ENCODE measurements around the gene SLC43A1. TPM values are rescaled to one million over a fixed set of nuclear protein-coding genes. Genes with fewer than 3 reads are reported as not detected.
A peak's percentile ranks its signal among the peaks of the same experiment; 100 is the strongest.
"Not testable (repeated sequence)": the region's sequence is repeated elsewhere in the genome, so short reads cannot be mapped to it uniquely, and the experiment has no call there.

The SLC43A1 gene
- total and polyA plus RNA-seq, 3 experiments from 2014 or later: 23.5 to 25.3 (median 24.2) TPM

DNA sequence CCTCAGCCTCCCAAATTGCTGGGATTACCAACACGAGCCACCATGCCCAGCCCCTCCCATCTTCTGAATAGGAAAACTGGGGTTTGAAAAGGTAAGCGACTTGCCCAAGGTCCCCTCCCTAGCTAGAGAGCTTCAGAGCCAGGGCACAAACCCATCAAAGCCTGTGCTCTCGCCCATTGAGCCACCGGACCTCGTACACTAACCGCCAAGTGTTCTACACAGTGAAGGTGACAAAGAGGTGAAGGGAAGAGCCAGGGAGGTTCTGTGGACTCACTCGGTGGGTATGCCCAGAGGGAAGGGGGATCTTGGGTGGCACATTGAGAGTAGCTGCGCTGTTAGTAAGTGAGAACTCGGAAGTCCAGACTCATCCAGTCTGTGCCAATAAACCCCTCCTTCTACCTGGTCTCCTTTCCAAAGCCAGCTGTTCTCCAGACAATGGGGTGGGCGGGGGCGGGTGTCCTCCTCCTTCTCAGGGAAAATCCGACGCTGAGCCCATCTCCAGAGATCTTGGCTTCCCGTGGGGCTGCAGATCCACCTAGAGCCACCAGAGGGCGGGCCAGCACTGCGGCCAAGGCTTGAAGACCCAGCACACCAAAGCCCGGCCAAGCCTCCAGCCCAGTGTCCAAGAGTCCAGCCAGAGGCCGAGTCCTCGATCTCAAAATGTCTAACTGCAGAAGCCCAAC, 58.4 kb downstream of the SLC43A1 start:
- ChIA-PET POLR2A (interaction anchor here (0.9 to 1.3 kb wide), 2 partner anchors 58 to 70 kb away, joined by 4 to 5 read pairs; no protein-coding TSS in a partner anchor), CTCF (interaction anchor here (0.7 to 8.4 kb wide), 36 partner anchors 8 to 343 kb away, joined by 3 to 151 read pairs (median 6); partner anchors contain the start of genes P2RX3, SLC43A1, SLC43A3 and TIMM10)
- DNase-seq: peak; percentile 58 to 79 (median 63)
- Mint-ChIP-seq H3K36me3 (peaks cover 0 to 2% (median 0%) of the 10 kb centered on the region in 3 donors), H3K4me3 (peak overlapping the region; percentile 72 to 88 (median 78)), H3K27ac (peak overlapping the region in 7 of 8 donors; percentile 15 to 83 (median 48)), H3K4me1 (peaks cover 25 to 37% (median 28%) of the 10 kb centered on the region in 3 donors), H3K27me3 (peaks cover 23 to 35% of the 10 kb centered on the region in 2 donors), H3K9me3 (no peaks in the 10 kb centered on the region)
- Histone ChIP-seq H3K9me3 (ENCODE audit: low read length) (no peaks in the 10 kb centered on the region), H3K4me3 (ENCODE audit: low read length) (no peak overlapping the region), H3K4me1 (ENCODE audit: insufficient read depth, low read length) (peaks cover 29% of the 10 kb centered on the region), H3K27me3 (ENCODE audit: insufficient read depth, low read length, poor library complexity, severe bottlenecking) (peaks cover 27% of the 10 kb centered on the region), H3K27ac (ENCODE audit: low read depth, low read length) (no peak overlapping the region), H3K36me3 (ENCODE audit: insufficient read depth, low read length) (no peaks in the 10 kb centered on the region)

DNA sequence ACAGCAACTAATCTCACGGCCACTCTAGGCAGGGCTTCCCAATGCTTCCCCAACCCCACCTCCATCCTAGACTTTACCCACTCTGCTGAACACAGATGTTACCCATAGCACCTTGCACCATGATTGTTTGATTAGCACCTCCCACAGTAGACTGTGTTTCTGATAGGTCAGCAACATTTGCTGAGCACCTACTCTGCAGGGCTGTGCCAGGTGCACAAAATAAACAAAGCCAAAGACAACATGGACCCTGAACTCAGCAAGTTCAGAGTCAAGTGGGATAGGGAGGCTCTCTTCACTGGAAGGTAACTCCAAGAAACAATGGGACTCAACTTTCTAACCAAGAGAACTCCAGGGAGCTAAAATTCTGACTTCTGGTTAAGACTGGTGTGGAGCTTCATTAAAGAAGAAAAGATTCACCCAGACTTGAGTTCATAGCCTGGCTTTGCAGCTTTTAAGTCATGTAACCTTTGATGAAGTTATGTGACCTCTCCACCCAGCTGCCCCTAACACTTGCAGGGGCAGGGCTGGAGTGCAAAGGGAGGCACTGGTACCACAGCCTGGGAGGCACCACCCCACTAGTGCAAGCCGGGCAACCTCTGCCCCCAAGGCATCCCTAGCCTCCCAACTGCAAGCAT, 61.8 kb downstream of the SLC43A1 start:
- Histone ChIP-seq H3K27me3 (ENCODE audit: insufficient read depth, low read length, poor library complexity, severe bottlenecking) (peaks cover 20% of the 10 kb centered on the region), H3K4me1 (ENCODE audit: insufficient read depth, low read length) (peaks cover 14% of the 10 kb centered on the region), H3K27ac (ENCODE audit: low read depth, low read length) (no peak overlapping the region), H3K9me3 (ENCODE audit: low read length) (no peaks in the 10 kb centered on the region), H3K4me3 (ENCODE audit: low read length) (no peak overlapping the region), H3K36me3 (ENCODE audit: insufficient read depth, low read length) (no peaks in the 10 kb centered on the region)
- H3K9me3 Mint-ChIP-seq: no peaks in the 10 kb centered on the region
- no peak overlapping the region for H3K27ac Mint-ChIP-seq
- H3K36me3 Mint-ChIP-seq: no peaks in the 10 kb centered on the region
- H3K4me3 Mint-ChIP-seq: no peak overlapping the region
- ChIA-PET CTCF (interaction anchor here (1.0 to 1.6 kb wide), 3 partner anchors 10 to 40 kb away, joined by 3 to 4 read pairs (median 3); no protein-coding TSS in a partner anchor), POLR2A (no interaction called here)
- peak in 1 of 5 donors; percentile 19 for DNase-seq
- H3K27me3 Mint-ChIP-seq: peaks cover 17 to 23% of the 10 kb centered on the region in 2 donors
- H3K4me1 Mint-ChIP-seq: peaks cover 11 to 17% (median 15%) of the 10 kb centered on the region in 3 donors

DNA sequence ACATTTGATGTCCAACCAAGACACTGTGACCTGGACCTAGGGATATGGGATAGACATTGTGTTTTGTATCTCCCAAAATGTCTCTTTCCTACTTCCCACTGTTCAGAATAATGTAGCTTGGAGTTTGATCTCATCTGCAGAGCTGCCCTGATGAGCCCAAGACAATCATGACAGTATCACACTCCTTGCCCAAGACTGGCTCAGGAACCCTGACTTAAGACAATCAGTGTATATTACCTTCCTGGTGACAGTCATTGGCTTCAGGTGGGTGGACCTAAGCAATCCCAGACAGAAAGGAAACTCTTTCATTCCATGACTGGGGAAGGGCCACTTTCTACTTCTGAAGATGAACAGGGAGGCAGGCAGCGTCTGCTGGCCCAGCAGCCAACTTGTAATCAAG, 69.4 kb downstream of the SLC43A1 start:
- no peak overlapping the region for H3K27ac Mint-ChIP-seq
- Histone ChIP-seq H3K27ac (ENCODE audit: low read depth, low read length) (no peak overlapping the region), H3K9me3 (ENCODE audit: low read length) (no peaks in the 10 kb centered on the region), H3K27me3 (ENCODE audit: insufficient read depth, low read length, poor library complexity, severe bottlenecking) (peaks cover 4% of the 10 kb centered on the region), H3K4me1 (ENCODE audit: insufficient read depth, low read length) (no peaks in the 10 kb centered on the region), H3K4me3 (ENCODE audit: low read length) (no peak overlapping the region), H3K36me3 (ENCODE audit: insufficient read depth, low read length) (no peaks in the 10 kb centered on the region)
- DNase-seq: no peak
- peaks cover 9 to 22% of the 10 kb centered on the region in 2 donors for H3K27me3 Mint-ChIP-seq
- H3K4me3 Mint-ChIP-seq: no peak overlapping the region
- no peaks in the 10 kb centered on the region for H3K4me1 Mint-ChIP-seq
- POLR2A ChIA-PET: no interaction called here
- CTCF ChIA-PET: interaction anchor here (6.8 kb wide), 1 partner anchor 11 kb away, joined by 47 read pairs; no protein-coding TSS in a partner anchor
- no peaks in the 10 kb centered on the region for H3K36me3 Mint-ChIP-seq
- H3K9me3 Mint-ChIP-seq: no peaks in the 10 kb centered on the region

DNA sequence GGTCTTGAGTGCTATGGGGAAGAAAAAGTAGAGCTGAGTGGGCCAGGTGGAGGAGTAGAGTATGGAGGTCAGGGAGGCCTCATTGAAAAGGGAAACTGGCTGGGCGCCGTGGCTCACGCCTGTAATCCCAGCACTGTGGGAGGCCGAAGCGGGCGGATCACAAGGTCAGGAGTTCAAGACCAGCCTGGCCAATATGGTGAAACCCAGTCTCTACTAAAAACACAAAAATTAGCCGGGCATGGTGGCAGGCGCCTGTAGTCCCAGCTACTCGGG, 70.4 kb downstream of the SLC43A1 start:
- H3K36me3 Mint-ChIP-seq: not testable (repeated sequence)

DNA sequence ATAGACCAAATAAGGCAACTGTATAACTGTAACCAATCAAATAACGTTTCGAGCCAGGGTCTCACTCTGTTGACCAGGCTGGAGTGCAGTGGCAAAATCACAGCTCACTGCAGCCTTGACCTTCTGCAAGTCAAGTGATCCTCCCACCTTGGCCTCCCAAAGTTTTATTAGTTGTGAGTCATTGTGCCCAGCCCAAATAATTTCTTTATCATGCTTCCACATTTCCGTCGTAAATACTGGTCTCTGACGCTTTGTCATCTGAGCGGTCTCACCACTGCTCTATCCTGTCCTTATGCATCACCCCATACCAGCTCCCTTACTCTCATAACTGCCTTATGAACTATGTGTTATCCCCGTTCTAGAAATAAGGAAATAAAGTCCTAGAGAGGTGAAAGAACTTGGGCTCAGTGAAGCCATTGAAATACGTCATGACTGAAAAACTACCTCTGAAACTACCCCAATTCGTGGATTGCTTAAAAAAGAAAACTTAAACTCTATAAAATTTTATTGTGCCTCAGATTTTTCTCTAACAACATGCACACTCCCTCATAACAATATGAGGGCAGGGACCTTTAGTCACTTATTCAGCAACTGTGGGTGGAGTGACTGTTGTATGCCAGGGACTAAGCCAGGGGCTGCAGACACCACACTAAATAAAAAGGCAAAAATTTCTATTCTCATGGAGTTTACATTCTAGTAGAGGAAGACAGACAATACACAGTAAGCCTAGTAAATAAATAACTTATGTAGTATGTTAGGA, 71.0 kb downstream of the SLC43A1 start:
- Histone ChIP-seq H3K27me3 (ENCODE audit: insufficient read depth, low read length, poor library complexity, severe bottlenecking) (no peaks in the 10 kb centered on the region), H3K27ac (ENCODE audit: low read depth, low read length) (no peak overlapping the region), H3K4me1 (ENCODE audit: insufficient read depth, low read length) (no peaks in the 10 kb centered on the region), H3K9me3 (ENCODE audit: low read length) (no peaks in the 10 kb centered on the region), H3K36me3 (ENCODE audit: insufficient read depth, low read length) (no peaks in the 10 kb centered on the region), H3K4me3 (ENCODE audit: low read length) (no peak overlapping the region)
- no peaks in the 10 kb centered on the region for H3K36me3 Mint-ChIP-seq
- H3K4me3 Mint-ChIP-seq: no peak overlapping the region
- POLR2A ChIA-PET: no interaction called here
- CTCF ChIA-PET: interaction anchor here (6.8 kb wide), 1 partner anchor 12 kb away, joined by 47 read pairs; no protein-coding TSS in a partner anchor
- H3K27ac Mint-ChIP-seq: peak overlapping the region in 1 of 8 donors; percentile 34
- no peaks in the 10 kb centered on the region for H3K9me3 Mint-ChIP-seq
- H3K27me3 Mint-ChIP-seq: peaks cover 6 to 20% of the 10 kb centered on the region in 2 donors
- DNase-seq: no peak
- H3K4me1 Mint-ChIP-seq: no peaks in the 10 kb centered on the region

More for the DNA sequence above, 70.4 kb downstream of the SLC43A1 start:
- POLR2A ChIA-PET; DNase-seq; H3K4me3 Mint-ChIP-seq; H3K4me1 Mint-ChIP-seq; H3K9me3 ChIP-seq (ENCODE audit: low read length); H3K9me3 Mint-ChIP-seq; H3K27me3 ChIP-seq (ENCODE audit: insufficient read depth, low read length, poor library complexity, severe bottlenecking); H3K36me3 ChIP-seq (ENCODE audit: insufficient read depth, low read length); H3K27ac ChIP-seq (ENCODE audit: low read depth, low read length); H3K4me3 ChIP-seq (ENCODE audit: low read length); H3K4me1 ChIP-seq (ENCODE audit: insufficient read depth, low read length): not testable (repeated sequence)
- Mint-ChIP-seq H3K27ac (peak overlapping the region in 1 of 8 donors; percentile 70), H3K27me3 (peaks cover 9 to 22% of the 10 kb centered on the region in 2 donors)
- CTCF ChIA-PET: interaction anchor here (6.8 kb wide), 1 partner anchor 12 kb away, joined by 47 read pairs; no protein-coding TSS in a partner anchor

DNA sequence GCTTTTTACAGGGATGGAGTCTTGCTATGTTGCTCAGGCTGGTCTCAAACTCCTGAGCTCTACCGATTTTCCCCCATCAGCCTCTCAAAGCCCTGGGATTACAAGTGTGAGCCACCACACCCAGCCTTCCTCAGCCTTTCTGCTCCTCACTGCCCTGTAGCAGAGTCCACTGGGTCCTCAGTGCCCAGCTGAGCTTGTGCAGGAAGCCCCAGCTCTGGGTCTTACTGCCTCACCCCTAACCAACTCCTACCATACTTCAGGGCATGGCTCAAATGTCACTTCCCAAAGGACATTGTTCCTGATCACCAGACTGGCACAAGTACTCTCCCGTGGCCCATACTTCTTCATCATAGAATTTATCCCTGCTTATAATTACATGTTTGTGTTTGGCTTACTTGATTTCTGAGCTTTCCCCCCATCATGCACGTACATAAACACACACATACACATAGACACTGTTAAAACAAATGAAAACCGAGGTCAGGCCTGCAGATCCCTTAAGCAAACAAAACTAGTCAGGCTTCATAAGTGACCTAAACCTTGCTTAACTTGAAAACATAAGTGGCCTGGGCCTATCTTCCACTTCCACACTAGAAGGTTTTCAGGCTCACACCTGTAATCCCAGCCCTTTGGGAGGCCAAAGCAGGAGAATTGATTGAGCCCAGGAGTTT, 74.6 kb downstream of the SLC43A1 start:
- Histone ChIP-seq H3K4me1 (ENCODE audit: insufficient read depth, low read length) (no peaks in the 10 kb centered on the region), H3K9me3 (ENCODE audit: low read length) (no peaks in the 10 kb centered on the region), H3K27me3 (ENCODE audit: insufficient read depth, low read length, poor library complexity, severe bottlenecking) (no peaks in the 10 kb centered on the region), H3K36me3 (ENCODE audit: insufficient read depth, low read length) (no peaks in the 10 kb centered on the region), H3K27ac (ENCODE audit: low read depth, low read length) (no peak overlapping the region), H3K4me3 (ENCODE audit: low read length) (no peak overlapping the region)
- H3K27ac Mint-ChIP-seq: peak overlapping the region in 1 of 8 donors; percentile 30
- ChIA-PET POLR2A (no interaction called here), CTCF (interaction anchor here (2.8 to 6.8 kb wide), 2 partner anchors 16 to 52 kb away, joined by 9 to 47 read pairs; no protein-coding TSS in a partner anchor)
- no peaks in the 10 kb centered on the region for H3K9me3 Mint-ChIP-seq
- no peak overlapping the region for H3K4me3 Mint-ChIP-seq
- peaks cover 3 to 9% of the 10 kb centered on the region in 2 donors for H3K27me3 Mint-ChIP-seq
- no peak for DNase-seq
- no peaks in the 10 kb centered on the region for H3K36me3 Mint-ChIP-seq
- H3K4me1 Mint-ChIP-seq: no peaks in the 10 kb centered on the region

DNA sequence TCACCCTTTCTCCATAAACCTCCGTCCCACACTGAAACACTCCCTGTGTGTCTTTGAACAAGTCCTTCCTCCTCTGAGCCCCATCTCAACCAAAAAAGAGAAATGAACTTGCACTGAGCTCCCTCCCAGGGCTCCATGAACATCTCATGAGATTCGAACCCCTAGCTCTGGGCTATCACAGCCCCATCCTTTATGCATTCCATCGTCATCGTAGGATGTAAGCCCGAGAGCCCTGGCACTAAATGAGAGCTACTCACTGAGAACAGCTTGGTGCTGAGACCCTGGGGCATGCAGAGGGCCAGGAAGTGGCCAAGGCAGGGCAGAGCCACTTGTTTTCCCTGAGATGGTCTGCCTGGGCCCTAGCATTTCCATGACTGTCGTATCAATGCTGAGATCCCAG, 75.7 kb downstream of the SLC43A1 start:
- no peak for DNase-seq
- no peaks in the 10 kb centered on the region for H3K4me1 Mint-ChIP-seq
- Histone ChIP-seq H3K9me3 (ENCODE audit: low read length) (no peaks in the 10 kb centered on the region), H3K4me1 (ENCODE audit: insufficient read depth, low read length) (no peaks in the 10 kb centered on the region), H3K4me3 (ENCODE audit: low read length) (no peak overlapping the region), H3K27ac (ENCODE audit: low read depth, low read length) (no peak overlapping the region), H3K36me3 (ENCODE audit: insufficient read depth, low read length) (no peaks in the 10 kb centered on the region), H3K27me3 (ENCODE audit: insufficient read depth, low read length, poor library complexity, severe bottlenecking) (no peaks in the 10 kb centered on the region)
- H3K27ac Mint-ChIP-seq: no peak overlapping the region
- ChIA-PET CTCF (no interaction called here), POLR2A (no interaction called here)
- H3K36me3 Mint-ChIP-seq: no peaks in the 10 kb centered on the region
- H3K4me3 Mint-ChIP-seq: no peak overlapping the region
- peaks cover 0 to 5% of the 10 kb centered on the region in 2 donors for H3K27me3 Mint-ChIP-seq
- no peaks in the 10 kb centered on the region for H3K9me3 Mint-ChIP-seq

All from CD8-positive, alpha-beta memory T cell (primary cell).